HUES64 (cell line): Measurements from ENCODE around the gene PARD6A. TPM values are rescaled to one million over a fixed set of nuclear protein-coding genes. Genes with fewer than 3 reads are reported as not detected.

Experiments
- H3K27ac ChIP-seq: 2 replicates; pipeline ENCODE4 v1.7.0; 2013; ENCODE audit warnings: low read depth, low read length, inconsistent platforms
- H3K27me3 ChIP-seq: 2 replicates; pipeline ENCODE4 v1.6.1; 2013; ENCODE audit warnings: mild to moderate bottlenecking, low read length; ENCODE audit not compliant: insufficient read depth
- H3K36me3 ChIP-seq: 2 replicates; pipeline ENCODE4 v1.6.1; 2013; ENCODE audit warnings: mild to moderate bottlenecking, low read length; ENCODE audit not compliant: insufficient read depth
- H3K4me1 ChIP-seq: 2 replicates; pipeline ENCODE4 v1.6.1; 2013; ENCODE audit warnings: mild to moderate bottlenecking, low read length, moderate library complexity; ENCODE audit not compliant: insufficient read depth
- H3K4me3 ChIP-seq: 2 replicates; pipeline ENCODE4 v1.5.1; 2013; ENCODE audit warnings: mild to moderate bottlenecking, low read length, moderate library complexity
- H3K9ac ChIP-seq: 2 replicates; pipeline ENCODE4 v1.6.1; 2013; ENCODE audit warnings: mild to moderate bottlenecking, low read depth, low read length
- H3K9me3 ChIP-seq: 2 replicates; pipeline ENCODE4 v1.6.1; 2013; ENCODE audit warnings: low read depth, low read length; ENCODE audit not compliant: insufficient read depth
- WGBS: fragments of 150-250, 120-280 bp; methylation state at CpG from one replicate; pipeline ENCODE4 v1.1.7; 2013; ENCODE audit warnings: missing lambda C conversion rate; 5-methylcytosine and 5-hydroxymethylcytosine counted together
- polyA plus RNA-seq, 2 experiments: library from polyadenylated mRNA; stranded (reverse); fragments of 50-300 nt; gene quantifications; one replicate each; pipeline ENCODE4 v1.2.3, GENCODE V29; 2013

PARD6A gene
- polyA plus RNA-seq (2013, experiment 1 of 2) = 7.2 TPM
- polyA plus RNA-seq (2013, experiment 2 of 2) = 6.1 TPM

- H3K36me3 ChIP-seq = peaks cover 21% of the 10 kb centered on the region
- peak within 1 kb of the TSS; percentile 65 for H3K9ac ChIP-seq
- H3K27me3 ChIP-seq = 0 out of 2 replicates have a peak, but pooled peaks cover 2% of the 10 kb centered on the region
- peak within 1 kb of the TSS; percentile 86 for H3K4me3 ChIP-seq
- H3K27ac ChIP-seq = peak within 1 kb of the TSS; percentile 90; the same call in 1 of the 2 replicates
- under 1% methylated on average over 48 of the region's 48 CpGs for WGBS
- H3K4me1 ChIP-seq = peaks cover 2% of the 10 kb centered on the region; the same call in 1 of the 2 replicates
- H3K9me3 ChIP-seq = no peaks in the 10 kb centered on the region
Observed at GRCh38 chr16:67660564-67661028, at the start of gene PARD6A. PARD6A (plus strand) TSS chr16:67660960; CDS start chr16:67661039, 79 bp downstream.

- Histone ChIP-seq H3K4me3 (no peak overlapping the region), H3K27ac (no peak overlapping the region), H3K27me3 (no peaks in the 10 kb centered on the region), H3K4me1 (no peaks in the 10 kb centered on the region), H3K9me3 (no peaks in the 10 kb centered on the region), H3K9ac (no peak overlapping the region), H3K36me3 (peaks cover 71% of the 10 kb centered on the region)
- WGBS = 92% methylated on average over 10 of the region's 10 CpGs
Observed at GRCh38 chr16:67613808-67614207, 47.0 kb upstream of the PARD6A start.

GRCh38 chr16:67628216-67628615, 32.5 kb upstream of the PARD6A start:
- no peaks in the 10 kb centered on the region for H3K9me3 ChIP-seq
- no peaks in the 10 kb centered on the region for H3K4me1 ChIP-seq
- WGBS = 97% methylated on average over 14 of the region's 14 CpGs
- peaks cover 86% of the 10 kb centered on the region for H3K36me3 ChIP-seq
- no peak overlapping the region for H3K4me3 ChIP-seq
- no peak overlapping the region for H3K9ac ChIP-seq
- H3K27me3 ChIP-seq = no peaks in the 10 kb centered on the region
- no peak overlapping the region for H3K27ac ChIP-seq

DNA sequence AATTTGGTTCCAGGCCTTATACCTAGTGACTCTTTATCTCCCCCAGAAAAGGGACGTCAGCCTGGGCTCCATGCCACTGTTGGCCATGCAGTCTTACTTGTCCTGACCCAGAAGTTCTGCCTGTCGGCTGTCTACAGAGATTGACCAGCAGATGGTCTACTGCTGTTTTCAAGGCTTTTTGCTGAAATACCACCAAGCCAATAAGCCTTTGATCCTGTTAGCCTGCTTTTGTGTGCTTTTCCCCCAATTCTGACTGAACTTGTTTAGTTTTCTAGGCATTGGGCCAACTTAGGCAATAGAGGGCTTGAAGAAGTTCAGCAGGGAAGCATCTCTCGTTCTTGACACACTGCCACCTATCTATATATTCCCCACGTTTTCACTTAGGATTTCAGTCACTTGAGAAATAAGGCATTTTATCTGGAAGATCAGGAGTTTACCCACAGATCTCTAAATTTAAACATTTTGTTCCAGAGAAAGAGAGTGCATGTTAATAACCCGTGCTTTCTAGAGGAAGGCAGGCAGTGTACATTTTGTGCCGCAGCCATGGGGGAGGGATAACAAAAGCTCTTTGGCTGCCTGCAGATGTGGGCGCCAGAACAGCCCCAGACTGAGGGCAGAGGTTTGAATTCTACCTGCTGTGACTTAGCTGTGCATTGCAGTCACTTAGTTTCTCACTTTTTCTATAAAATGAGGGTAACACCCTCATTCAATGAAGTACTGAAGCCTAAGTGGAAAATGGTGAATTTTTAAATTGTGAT, 28.2 kb upstream of the PARD6A start:
- 91% methylated on average over 7 of the region's 7 CpGs for WGBS
- Histone ChIP-seq H3K4me3 (no peak overlapping the region), H3K9me3 (no peaks in the 10 kb centered on the region), H3K36me3 (peaks cover 87% of the 10 kb centered on the region), H3K27me3 (no peaks in the 10 kb centered on the region), H3K4me1 (no peaks in the 10 kb centered on the region), H3K9ac (no peak overlapping the region), H3K27ac (no peak overlapping the region)

DNA sequence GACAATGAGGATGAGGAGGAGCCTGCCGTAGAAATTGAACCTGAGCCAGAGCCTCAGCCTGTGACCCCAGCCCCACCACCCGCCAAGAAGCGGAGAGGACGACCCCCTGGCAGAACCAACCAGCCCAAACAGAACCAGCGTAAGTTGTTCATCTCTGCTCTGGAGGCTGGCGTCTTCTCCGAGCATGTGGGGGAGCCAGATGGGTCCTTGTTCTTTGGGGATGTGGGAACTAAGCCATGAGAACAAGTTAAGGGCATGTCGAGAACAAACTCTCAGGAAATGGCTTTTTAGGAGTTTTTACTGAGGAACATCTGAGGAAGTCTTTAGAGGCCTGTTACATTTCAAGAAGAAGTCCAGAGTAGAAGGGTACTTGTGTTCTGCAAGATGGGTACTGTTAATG, 24.0 kb upstream of the PARD6A start:
- H3K4me1 ChIP-seq = no peaks in the 10 kb centered on the region
- H3K36me3 ChIP-seq = peaks cover 68% of the 10 kb centered on the region
- no peak overlapping the region for H3K27ac ChIP-seq
- H3K27me3 ChIP-seq = no peaks in the 10 kb centered on the region
- H3K9ac ChIP-seq = no peak overlapping the region
- 98% methylated on average over 8 of the region's 8 CpGs for WGBS
- H3K9me3 ChIP-seq = no peaks in the 10 kb centered on the region
- no peak overlapping the region for H3K4me3 ChIP-seq

GRCh38 chr16:67637625-67638024, 23.1 kb upstream of the PARD6A start:
- H3K36me3 ChIP-seq = peaks cover 59% of the 10 kb centered on the region
- H3K9ac ChIP-seq = no peak overlapping the region
- H3K27me3 ChIP-seq = no peaks in the 10 kb centered on the region
- H3K9me3 ChIP-seq = no peaks in the 10 kb centered on the region
- no peak overlapping the region for H3K27ac ChIP-seq
- WGBS = 98% methylated on average over 12 of the region's 12 CpGs
- H3K4me3 ChIP-seq = no peak overlapping the region
- H3K4me1 ChIP-seq = no peaks in the 10 kb centered on the region

DNA sequence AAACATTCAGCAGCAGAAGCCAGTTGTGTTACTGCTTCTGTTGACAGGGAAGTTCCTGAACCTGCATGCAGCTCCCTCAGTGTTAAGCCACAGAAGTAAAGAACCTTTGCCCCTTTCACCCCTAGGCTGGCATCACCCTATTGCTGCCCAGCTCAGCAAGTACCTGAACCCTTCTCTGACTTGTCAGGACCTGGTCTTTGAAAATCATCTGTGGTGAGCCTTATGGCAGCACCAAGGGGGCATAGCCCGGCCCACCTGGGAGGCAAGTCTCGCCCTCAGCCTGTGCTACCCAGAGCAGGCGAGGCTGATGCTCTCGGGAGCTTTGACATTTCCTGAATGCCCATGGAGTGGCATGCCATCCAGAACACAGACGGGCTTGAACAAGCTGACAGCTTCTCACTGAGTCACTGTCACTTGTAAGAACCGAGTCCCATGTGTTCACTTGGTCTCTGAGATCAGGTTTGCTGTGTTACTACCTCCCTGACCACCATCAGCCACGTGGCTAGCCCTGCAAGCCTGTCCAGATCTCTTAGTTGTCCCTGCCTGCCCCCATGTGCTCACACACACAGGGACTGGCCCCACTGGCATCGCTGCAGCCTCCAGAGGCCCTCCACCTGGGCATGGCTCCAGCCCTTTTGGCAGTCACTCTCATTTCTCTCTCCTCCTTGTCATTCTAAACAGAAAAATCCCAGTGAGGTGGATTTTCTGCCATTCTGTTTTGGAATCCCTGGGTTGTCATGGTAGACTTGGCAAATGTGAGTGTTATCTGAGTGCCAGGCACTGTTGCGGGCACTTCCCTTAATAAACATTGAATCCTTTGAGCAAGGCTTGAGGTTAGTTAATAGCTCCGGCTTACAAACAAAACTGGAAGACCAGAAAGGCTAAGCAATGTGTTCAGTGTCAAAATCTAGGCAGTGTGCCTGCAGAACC, 18.7 kb upstream of the PARD6A start:
- Histone ChIP-seq H3K4me3 (no peak overlapping the region), H3K27me3 (no peaks in the 10 kb centered on the region), H3K36me3 (peaks cover 22% of the 10 kb centered on the region), H3K9me3 (no peaks in the 10 kb centered on the region), H3K27ac (no peak overlapping the region), H3K9ac (no peak overlapping the region), H3K4me1 (no peaks in the 10 kb centered on the region)
- 82% methylated on average over 10 of the region's 10 CpGs for WGBS

GRCh38 chr16:67644038-67644437, 16.7 kb upstream of the PARD6A start:
- Histone ChIP-seq H3K4me3 (no peak overlapping the region), H3K36me3 (peaks cover 2% of the 10 kb centered on the region), H3K4me1 (no peaks in the 10 kb centered on the region), H3K9me3 (no peaks in the 10 kb centered on the region), H3K27ac (no peak overlapping the region), H3K27me3 (no peaks in the 10 kb centered on the region; the same call in 1 of the 2 replicates), H3K9ac (no peak overlapping the region)
- WGBS = 94% methylated on average over 9 of the region's 9 CpGs

- Histone ChIP-seq H3K9me3 (no peaks in the 10 kb centered on the region), H3K4me3 (peak overlapping the region; percentile 54), H3K36me3 (peaks cover 6% of the 10 kb centered on the region; the same call in 1 of the 2 replicates), H3K9ac (peak overlapping the region; percentile 72), H3K27me3 (peaks cover under 1% of the 10 kb centered on the region; the same call in 1 of the 2 replicates), H3K27ac (no peak overlapping the region), H3K4me1 (no peaks in the 10 kb centered on the region)
- 85% methylated on average over 15 of the region's 15 CpGs for whole genome bisulfite sequencing
Observed at GRCh38 chr16:67645397-67646121, 15.2 kb upstream of the PARD6A start.

DNA sequence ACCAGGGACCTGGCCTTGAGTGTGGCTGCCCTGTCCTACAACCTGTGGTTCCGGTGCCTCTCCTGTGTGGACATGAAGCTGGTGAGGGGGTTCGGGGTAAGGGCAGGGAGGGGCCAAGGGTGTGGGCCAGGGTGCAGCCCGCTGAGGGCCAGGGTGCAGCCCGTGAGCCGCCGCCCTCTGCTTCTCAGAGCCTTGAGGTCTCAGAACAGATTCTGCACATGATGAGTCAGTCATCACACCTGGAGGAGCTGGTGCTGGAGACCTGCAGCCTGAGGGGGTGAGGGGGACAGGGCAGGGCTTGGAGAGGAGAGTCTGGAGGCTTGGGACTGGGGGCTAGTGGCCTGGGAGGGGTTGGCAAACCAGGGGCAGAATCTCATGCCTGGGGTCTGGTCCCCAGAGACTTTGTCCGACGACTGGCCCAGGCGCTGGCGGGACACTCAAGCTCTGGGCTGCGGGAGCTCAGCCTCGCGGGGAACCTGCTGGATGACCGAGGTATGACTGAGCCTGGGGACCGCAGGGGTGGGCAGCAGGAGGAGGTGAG, 13.6 kb upstream of the PARD6A start:
- Histone ChIP-seq H3K27me3 (peaks cover 5% of the 10 kb centered on the region), H3K4me3 (no peak overlapping the region), H3K36me3 (peaks cover 9% of the 10 kb centered on the region), H3K4me1 (no peaks in the 10 kb centered on the region), H3K9ac (no peak overlapping the region), H3K9me3 (no peaks in the 10 kb centered on the region), H3K27ac (no peak overlapping the region)
- 95% methylated on average over 15 of the region's 15 CpGs for WGBS
